KOPT-K1 (cell line): Measurements from ENCODE around the gene DDX20.
A peak's percentile ranks its signal among the peaks of the same experiment; 100 is the strongest.

ENCODE experiments used
- H3K27ac ChIP-seq: fragments of 200-600 bp; sonication (generic); 2 replicates; pipeline ENCODE4 v1.5.1; 2016; ENCODE audit warnings: antibody characterized with exemption, mild to moderate bottlenecking, low read depth, low read length; ENCODE audit not compliant: poor library complexity, severe bottlenecking
- H3K36me3 ChIP-seq: fragments of 200-600 bp; sonication (generic); 2 replicates; pipeline ENCODE4 v1.5.1; 2017; ENCODE audit warnings: antibody characterized with exemption, mild to moderate bottlenecking, low read length, moderate library complexity; ENCODE audit not compliant: insufficient read depth
- H3K9me3 ChIP-seq: fragments of 200-600 bp; sonication (generic); 2 replicates; pipeline ENCODE4 v1.5.1; 2017; ENCODE audit warnings: antibody characterized with exemption, low read length, mild to moderate bottlenecking; ENCODE audit not compliant: insufficient read depth, poor library complexity, severe bottlenecking

Gene DDX20

GRCh38 chr1:111729271-111729921 lies 26.3 kb upstream of the DDX20 start:
- Histone ChIP-seq H3K9me3 (no peaks in the 10 kb centered on the region), H3K36me3 (no peaks in the 10 kb centered on the region), H3K27ac (no peak overlapping the region)

- H3K27ac ChIP-seq, result no peak overlapping the region
- H3K36me3 ChIP-seq, result no peaks in the 10 kb centered on the region
- H3K9me3 ChIP-seq, result no peaks in the 10 kb centered on the region
Observed at GRCh38 chr1:111729946-111730681, 25.6 kb upstream of the DDX20 start.

DNA sequence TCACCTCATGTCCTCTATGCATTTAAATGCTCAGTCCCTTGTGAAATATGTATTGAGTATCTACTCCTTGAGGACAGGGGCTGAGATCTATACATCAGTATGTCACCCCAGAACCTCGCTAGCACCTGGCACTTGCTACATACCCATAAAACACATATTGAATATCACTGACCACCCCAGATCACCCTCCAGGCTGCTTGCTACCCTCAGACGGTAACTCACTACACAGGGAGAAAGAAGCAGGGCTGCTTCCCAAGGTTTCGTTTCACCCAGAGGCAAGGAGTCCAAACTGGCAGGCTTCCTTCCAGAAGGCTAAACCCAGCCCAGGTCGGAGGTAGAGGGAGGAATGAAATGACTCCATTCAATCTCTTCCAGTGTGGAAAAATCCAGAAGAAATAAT lies 25.0 kb upstream of the DDX20 start:
- Histone ChIP-seq H3K9me3 (no peaks in the 10 kb centered on the region), H3K36me3 (no peaks in the 10 kb centered on the region), H3K27ac (no peak overlapping the region)

- no peaks in the 10 kb centered on the region for H3K9me3 ChIP-seq
- no peak overlapping the region for H3K27ac ChIP-seq
Observed at GRCh38 chr1:111731956-111732355, 23.7 kb upstream of the DDX20 start.

DNA sequence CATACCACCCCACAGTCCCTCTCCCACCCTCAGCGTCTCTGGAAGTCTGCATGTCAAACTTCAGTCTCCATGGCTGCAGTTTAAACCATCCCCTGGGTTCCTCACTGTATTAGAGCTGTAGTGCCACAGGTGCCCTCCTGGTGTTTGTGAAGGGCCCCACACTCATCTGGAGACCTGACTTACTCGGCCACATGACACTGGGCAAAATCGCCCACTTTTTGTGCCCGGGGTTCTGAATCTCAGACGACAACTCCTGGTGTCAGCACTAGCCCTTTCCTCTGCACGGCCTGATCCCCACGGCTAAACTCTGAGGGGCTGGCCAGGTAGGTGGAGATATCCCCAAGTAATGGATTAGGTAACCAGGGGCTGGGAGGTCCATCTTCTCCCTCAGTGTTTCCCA lies 23.0 kb upstream of the DDX20 start:
- H3K36me3 ChIP-seq, result no peaks in the 10 kb centered on the region
- no peaks in the 10 kb centered on the region for H3K9me3 ChIP-seq
- H3K27ac ChIP-seq, result no peak overlapping the region

More at GRCh38 chr1:111731956-111732355, 23.7 kb upstream of the DDX20 start:
- H3K36me3 ChIP-seq, result no peaks in the 10 kb centered on the region

DNA sequence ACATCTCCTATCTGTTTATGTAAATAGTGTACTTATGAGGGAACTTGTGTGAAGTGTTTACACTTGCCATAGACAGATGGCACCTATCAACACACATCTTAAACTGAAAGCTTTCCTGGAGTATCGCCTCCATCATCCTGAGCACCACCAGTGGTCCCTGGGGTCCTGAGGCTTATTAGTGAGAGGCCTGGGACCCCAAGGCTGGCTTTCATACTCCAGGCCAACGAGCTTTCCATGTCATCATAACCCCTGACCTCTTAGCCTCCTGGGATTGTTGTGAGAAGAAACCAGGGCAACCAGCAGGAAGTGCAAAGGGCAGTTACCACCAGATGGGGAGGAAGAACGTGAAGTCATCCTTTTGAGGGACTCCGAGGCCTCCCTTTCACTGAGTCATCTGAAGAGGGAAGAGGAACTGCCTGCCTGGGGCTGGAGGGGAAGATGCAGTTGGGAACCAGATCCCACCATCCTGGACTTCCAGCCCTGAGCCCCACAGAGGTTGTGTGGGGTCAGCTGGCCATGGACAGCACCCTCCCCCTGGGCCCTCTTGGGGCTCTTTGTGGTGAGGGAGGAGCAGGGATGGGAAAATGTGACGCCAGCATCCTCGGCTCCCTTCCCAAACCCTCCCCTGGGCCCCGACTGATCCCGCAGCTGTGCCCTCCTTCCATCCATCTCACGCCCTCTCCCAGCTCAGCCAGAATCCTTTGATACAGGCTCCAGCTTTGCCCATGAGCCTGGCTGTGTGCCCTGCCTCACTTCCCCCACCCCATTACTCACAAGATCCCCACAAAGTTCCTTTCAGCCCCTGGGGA lies 22.3 kb upstream of the DDX20 start:
- H3K27ac ChIP-seq, result no peak overlapping the region
- H3K9me3 ChIP-seq, result no peaks in the 10 kb centered on the region

GRCh38 chr1:111733992-111734341 lies 21.7 kb upstream of the DDX20 start:
- no peaks in the 10 kb centered on the region for H3K36me3 ChIP-seq
- H3K27ac ChIP-seq, result no peak overlapping the region
- no peaks in the 10 kb centered on the region for H3K9me3 ChIP-seq

More for the DNA sequence above, 22.3 kb upstream of the DDX20 start:
- H3K36me3 ChIP-seq, result no peaks in the 10 kb centered on the region

- Histone ChIP-seq H3K27ac (no peak overlapping the region), H3K36me3 (no peaks in the 10 kb centered on the region)
Observed at GRCh38 chr1:111734426-111734825, 21.3 kb upstream of the DDX20 start.

GRCh38 chr1:111734856-111735255 lies 20.8 kb upstream of the DDX20 start:
- H3K27ac ChIP-seq, result no peak overlapping the region
- no peaks in the 10 kb centered on the region for H3K36me3 ChIP-seq
- no peaks in the 10 kb centered on the region for H3K9me3 ChIP-seq

More at GRCh38 chr1:111734426-111734825, 21.3 kb upstream of the DDX20 start:
- no peaks in the 10 kb centered on the region for H3K9me3 ChIP-seq

- no peak overlapping the region for H3K27ac ChIP-seq
- H3K9me3 ChIP-seq, result no peaks in the 10 kb centered on the region
- no peaks in the 10 kb centered on the region for H3K36me3 ChIP-seq
Observed at GRCh38 chr1:111735321-111735720, 20.4 kb upstream of the DDX20 start.

DNA sequence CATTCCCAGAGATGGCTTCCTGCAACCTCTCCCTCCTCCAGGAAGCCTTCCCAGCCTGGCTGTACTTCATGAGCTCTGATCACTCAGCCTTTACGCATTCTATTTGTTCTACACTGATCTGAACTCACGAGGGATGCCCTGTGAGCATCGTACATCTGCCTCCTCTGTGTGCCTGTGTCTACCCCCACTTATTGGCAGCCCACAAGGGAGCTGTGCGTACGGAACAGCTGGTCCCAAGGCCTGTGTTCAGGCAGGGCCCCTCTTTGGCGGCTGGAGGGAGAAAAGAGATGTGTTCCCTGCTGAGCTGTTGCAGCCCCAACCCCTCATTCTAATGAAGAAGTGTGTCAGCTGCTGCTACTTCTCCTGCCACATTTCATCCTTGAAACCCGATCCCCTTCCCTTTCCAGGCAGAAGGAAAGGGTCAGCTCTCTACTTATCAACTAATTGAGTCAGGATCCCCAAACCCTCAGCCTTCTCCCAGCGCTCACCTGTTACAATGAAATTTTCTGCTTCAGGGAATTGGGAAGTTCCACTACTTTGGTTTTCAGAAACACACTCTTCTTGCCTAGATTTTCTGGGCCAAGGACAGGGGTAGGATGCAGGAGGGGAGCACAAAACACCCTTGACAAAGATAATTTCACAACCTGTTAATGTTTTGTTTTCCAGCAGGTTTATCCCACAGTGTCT lies 19.7 kb upstream of the DDX20 start:
- no peak overlapping the region for H3K27ac ChIP-seq

GRCh38 chr1:111736548-111737215 lies 19.0 kb upstream of the DDX20 start:
- no peaks in the 10 kb centered on the region for H3K36me3 ChIP-seq
- no peaks in the 10 kb centered on the region for H3K9me3 ChIP-seq
- no peak overlapping the region for H3K27ac ChIP-seq

More for the DNA sequence above, 19.7 kb upstream of the DDX20 start:
- H3K36me3 ChIP-seq, result no peaks in the 10 kb centered on the region
- no peaks in the 10 kb centered on the region for H3K9me3 ChIP-seq

- Histone ChIP-seq H3K9me3 (no peaks in the 10 kb centered on the region), H3K27ac (peak overlapping the region; percentile 2), H3K36me3 (no peaks in the 10 kb centered on the region)
Observed at GRCh38 chr1:111737216-111738132, 18.2 kb upstream of the DDX20 start.

DNA sequence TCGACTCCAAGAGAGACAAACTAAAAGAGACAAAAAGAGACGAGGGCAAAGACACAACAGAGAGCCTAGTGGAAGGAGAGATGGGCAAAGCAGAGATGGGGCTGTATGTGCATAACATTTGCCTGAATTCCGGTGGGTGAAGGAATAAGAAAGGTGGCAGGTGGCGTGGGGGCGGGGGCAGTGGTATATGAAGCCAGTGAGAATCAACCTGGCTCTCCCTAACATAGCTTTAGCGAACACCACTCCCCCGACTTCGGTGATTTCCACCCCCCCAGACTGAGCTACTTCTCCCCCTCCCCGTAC lies 17.6 kb upstream of the DDX20 start:
- H3K36me3 ChIP-seq, result no peaks in the 10 kb centered on the region
- no peaks in the 10 kb centered on the region for H3K9me3 ChIP-seq
- peak overlapping the region; percentile 2 for H3K27ac ChIP-seq
